Hematopoietic multipotent progenitor cell treated with erythropoietin and hydrocortisone succinate and interleukin-3 and kit ligand, for 4 days (in vitro differentiated cells): Measurements from ENCODE around the gene ENPEP.
"Not testable (repeated sequence)": the region's sequence is repeated elsewhere in the genome, so short reads cannot be mapped to it uniquely, and the experiment has no call there.

ENCODE experiments used
- DNase-seq: peaks from one replicate; pipeline ENCODE4 v3.0.0-alpha.2; 2015

ENPEP gene

DNA sequence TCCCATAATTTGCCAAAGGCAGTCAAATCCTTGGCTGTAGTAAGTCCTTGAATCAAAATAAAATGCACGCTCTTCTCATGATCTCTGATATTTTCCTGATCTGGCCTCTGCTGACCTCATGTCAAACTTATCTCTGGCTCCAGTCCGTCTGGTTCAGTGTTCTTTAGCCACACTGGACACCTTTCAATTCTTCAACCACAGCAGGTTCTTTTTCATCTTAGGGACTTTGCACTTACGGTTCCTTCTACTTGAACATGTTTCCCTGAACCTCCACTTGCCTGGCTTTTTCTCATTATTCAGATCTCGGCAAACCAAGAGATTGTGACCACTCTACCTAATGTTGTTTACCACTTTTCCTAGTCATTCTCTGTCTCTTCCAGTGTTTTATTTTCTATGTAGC is 10.3 kb downstream of the ENPEP start:
- DNase-seq, result no peak

DNA sequence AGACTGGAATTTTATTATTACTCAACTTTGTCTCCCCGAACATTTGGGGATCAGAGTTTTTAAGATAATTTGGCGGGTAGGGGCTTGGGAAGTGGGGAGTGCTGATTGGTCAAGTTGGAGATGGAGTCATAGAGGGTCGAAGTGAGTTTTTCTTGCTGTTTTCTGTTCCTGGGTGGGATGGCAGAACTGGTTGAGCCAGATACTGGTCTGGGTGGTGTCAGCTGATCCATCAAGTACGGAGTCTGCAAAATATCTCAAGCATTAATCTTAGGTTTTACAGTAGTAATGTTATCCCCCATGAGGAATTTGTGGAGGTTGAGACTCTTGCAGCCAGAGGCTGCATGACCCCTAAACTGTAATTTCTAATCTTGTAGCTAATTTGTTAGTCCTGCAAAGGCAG is 10.9 kb downstream of the ENPEP start:
- not testable (repeated sequence) for DNase-seq

DNA sequence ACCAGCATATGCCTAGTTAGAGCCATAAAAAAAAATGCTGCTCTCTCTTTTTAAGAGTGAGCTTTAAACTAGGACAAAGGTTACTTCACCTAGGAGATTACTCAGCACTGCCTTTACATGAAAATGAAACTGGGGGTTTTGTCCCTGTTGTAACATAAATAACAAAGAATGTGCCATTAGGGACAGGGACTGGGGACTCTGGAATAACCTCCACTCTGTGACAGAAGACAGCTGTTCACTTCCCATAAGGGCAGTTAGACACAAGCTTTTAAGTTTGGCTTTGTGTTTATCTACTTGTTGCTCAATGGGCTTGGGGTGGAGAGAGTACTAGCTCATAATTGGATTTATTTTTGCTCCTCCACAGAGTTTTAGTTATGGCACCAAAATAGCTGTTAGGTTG is 11.9 kb downstream of the ENPEP start:
- no peak for DNase-seq

DNA sequence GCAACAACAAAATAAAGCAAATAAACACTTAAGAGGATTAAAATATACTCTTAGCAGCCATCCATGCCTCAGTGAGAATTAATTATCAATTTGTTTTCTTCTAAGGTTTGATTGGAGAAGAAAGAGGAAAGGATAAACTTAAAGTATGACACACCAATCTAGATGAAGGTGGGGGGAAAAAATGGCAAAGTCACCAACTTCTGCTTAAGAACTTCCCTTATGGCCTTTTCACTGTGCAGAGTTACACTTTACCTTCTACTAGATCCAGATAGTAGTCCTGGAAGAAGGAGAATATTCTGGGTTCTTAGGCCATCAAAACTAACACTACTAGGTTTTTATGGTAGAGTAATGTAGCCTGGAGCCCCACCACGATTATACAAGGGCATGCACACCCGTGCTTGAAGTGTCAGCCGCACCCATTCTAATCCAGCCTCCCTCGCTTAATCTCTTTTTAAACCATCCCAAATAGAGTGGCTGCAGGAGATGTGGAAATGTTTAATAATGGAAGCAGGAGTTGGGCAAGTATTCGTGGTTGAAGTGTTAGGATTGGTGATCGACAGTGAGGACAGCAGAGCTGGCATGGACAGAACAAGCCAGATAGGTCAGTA is 14.1 kb downstream of the ENPEP start:
- DNase-seq, result peak; percentile 37

DNA sequence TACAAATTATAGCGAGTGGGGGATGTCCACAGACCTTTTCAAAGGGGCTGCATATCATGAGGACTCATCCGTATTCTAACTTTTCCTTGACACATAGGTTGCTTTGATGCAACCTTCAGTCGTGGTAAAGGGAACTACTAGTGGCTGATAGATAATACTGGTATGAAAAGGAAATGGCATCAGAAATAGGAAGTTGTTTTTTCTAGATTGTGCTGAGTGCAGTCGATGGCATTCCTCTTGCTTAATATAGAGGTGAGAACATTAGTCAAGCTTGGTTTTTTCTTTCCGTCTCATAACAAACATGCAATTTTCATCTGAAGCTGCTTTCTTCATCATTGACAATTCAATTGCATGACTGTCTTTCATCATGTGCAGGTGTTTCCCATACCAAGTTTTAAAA is 16.6 kb downstream of the ENPEP start:
- DNase-seq, result peak; percentile 79

DNA sequence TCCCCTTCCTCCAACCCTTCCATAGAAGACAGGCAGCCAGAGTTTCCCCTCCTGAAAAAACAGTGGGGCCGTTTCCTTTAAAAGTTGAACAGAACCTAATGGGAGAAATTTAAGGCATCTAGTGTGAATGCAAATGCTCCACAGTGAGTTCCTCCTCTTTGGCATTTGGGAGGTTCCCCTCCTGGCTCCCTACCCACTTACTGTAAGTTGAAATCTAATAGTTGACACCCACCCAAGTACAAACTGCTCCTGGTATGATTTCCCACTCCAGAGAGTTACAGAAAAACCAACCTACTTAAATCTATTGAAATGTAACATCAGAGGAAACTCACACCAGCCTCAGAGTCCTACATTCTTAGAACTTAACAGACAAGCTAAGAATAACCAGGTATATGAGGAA is 17.6 kb downstream of the ENPEP start:
- no peak for DNase-seq

DNA sequence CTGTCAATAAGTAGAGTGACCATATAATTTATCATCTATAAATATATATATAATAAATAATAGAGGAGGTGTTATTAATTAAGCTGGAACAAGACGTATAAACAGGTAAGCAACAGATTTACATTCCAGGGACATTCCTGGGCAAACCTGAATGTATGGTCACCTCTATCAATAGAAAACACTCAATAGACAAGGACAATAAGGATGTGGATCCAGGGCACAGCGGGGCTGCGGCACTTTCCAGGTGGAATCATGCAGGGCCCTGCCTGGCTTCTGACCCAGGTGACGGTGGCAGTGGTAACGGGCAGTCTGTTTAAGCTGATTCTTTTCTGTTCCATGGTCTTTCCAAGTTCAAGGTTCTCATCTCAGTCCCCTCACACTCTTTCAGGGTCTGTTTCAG is 22.5 kb downstream of the ENPEP start:
- DNase-seq, result no peak

DNA sequence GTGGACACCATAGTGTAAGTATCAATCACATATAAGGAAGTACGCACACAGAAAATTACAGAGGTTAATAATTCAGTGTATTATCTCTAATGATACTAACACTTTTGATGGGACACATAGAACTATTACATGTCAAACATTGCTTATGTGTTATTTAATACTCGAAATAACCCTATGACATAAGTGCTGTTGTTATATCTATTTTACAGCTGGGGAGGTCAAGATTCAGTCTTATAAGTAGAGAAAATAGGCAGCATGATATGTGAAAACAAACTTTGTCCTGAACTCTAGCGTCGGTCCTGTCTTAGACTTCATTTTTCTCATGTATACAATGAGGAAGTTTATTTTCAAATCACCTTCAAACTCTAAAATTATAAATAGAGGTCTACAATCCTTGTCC is 23.2 kb downstream of the ENPEP start:
- no peak for DNase-seq

DNA sequence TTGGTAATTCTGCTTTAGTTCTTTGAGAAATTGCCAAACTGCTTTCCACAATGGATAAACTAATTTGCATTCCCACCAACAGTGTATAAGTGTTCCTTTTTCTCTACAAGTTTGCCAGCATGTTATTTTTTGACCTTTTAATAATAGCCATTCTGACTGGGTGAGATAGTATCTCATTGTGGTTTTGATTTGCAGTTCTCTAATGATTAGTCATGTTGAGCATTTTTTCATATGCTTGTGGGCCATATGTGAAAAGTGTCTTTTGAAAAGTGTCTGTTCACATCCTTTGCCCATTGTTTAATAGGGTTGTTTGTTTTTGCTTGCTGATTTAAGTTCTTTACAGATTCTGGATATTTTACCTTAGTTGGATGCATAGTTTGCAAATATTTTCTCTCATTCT is 25.9 kb downstream of the ENPEP start:
- DNase-seq, result peak; percentile 26

DNA sequence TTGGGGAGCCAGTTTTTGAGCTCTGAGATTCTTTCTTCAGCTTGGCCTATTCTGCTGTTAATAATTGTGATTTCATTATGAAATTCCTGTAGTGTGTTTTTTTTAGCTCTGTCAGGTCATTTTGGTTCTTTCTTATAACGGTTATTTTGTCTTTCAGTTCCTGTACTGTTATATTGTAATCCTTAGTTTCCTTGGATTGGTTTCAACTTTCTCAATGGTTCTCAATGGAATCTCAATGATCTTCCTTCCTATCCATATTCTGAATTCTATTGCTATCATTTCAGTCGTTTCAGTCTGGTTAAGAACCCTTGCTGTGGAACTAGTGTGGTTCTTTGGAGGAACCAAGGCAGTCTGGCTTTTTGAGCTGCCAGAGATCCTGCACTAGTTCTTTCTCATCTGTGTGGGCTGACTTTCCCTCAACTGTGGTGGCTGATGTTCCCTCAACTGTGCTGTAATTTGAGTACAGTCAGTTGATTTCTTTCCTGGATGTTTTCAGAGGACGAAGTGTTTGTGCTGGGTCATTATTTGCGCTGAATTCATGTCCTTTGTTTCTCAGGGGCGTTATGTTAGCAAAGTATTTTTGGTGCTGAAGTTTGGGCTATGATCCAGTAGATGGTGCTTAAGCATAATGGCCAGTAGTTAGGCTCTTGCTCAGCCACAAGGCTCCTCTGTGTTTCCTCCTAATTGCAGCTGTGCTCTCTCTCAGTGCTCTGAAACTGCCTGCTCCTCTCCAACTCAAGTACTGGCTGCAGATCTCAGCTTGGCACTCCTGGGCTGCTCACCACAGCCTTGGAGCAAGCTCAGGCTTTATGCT is 27.5 kb downstream of the ENPEP start:
- no peak for DNase-seq

DNA sequence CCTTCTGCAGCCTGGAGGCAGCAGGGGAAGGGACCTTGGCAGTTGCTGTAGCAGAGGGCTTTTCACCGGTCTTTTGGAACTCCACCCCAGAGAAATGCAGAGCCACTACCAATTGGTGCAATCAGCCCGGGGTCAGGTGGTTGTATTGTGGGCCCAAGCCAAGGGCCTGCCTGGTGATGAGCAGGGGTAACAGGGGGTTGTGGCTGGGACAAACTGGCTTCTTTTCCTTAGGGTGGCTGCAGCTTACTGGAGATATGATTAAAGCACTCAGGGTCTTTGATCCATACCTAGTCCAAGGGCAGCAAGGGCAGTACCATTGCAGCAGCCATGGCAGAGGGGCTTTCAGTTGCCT is 28.1 kb downstream of the ENPEP start:
- no peak for DNase-seq

DNA sequence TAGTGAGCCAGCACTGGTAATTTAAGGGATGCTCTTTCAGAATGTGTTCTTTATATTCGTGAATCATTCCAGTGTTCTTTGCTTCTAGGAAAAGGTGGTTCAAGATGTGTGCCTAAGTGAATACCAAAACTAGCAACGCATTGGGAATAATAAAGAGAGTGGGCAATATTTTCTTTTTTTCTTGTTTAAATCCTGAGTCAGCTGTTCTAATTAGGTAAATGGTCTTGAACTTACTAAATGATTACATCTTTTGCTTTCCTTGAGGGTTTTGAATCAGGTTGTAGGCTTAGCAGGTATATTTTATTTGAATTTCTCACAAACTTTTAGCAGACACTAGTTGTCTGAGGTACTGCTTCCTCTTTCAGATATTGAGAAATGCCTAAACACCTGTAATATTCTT is 29.5 kb downstream of the ENPEP start:
- no peak for DNase-seq

DNA sequence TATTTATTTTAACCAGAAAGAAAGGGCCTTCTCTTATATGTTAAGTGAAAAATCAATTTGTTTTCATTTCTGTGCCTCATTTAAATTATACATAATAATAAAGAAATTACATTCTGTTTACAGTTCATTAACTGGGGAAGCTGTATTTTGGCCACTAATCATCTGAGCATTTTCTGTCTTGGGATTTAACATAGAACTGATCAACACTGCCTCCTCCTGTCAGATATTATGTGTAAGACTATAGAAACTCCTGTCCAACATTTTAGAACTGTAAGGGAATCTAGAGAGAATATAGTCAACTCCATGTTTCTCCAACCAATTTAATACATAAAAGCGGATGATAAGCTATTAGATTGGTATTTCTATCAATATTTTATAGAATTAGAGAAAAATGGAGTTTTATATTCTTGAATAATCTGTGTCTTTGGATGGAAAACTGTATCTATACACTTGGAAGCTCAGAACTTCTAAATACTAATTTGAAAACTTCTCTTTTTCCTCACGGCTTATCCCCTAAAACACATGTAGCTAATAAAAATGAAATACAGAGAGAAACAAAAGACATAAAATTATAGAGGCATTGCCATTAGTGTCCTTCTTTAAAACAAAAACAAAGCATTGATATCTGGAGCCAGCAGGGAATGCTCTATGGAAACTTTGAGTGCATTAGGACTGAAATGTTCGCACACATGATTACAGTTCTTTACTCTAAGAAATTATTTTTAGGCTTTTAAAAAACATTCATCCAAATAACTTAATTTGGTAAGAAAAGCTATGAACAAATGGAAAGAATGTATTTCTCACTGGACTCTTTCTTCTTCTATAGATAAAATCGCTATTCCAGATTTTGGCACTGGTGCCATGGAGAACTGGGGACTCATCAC is 33.1 kb downstream of the ENPEP start:
- peak; percentile 70 for DNase-seq

DNA sequence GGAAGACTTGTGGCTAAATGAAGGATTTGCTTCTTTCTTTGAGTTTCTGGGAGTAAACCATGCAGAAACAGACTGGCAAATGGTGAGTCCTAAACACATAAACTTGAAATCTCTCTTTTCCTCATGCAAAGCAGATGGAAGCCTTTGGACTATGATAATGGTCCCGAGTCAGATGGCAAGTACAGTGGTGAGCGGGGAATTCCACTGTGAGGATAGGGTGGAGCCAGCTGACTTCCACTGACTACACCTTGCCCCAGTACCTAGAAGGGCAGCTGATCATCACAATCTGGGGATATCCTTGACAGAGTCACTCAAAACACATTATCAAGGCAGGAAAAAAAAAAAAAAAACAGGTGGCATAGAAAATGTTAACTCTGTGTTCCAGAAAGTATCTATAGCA is 34.3 kb downstream of the ENPEP start:
- DNase-seq, result no peak

DNA sequence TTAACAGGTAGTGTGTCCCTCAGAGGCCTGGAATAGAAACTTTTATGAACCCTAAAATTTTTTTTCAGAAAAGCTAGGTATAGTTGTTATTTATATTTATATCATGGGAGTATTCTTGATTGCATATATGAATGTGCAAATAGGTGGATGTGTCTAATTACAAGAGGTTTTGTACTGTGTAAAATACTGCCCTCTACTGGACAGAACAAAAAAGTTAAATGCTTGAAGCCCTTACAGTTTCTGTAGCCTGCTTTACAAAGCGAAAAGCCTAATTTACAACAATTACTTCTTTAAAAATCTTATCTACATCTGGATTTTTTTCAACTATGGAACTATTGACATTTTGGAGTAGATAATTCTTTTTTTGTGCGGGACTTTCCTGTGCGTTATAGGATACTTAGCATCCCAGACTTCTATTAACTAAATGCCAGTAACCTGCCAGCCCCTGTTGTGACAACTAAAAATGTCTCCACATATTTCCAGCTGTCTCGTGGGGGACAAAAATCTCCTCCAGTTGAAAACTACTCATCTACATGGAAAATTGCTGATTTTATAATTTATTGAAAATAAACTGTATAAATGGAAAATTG is 35.1 kb downstream of the ENPEP start:
- peak; percentile 88 for DNase-seq

DNA sequence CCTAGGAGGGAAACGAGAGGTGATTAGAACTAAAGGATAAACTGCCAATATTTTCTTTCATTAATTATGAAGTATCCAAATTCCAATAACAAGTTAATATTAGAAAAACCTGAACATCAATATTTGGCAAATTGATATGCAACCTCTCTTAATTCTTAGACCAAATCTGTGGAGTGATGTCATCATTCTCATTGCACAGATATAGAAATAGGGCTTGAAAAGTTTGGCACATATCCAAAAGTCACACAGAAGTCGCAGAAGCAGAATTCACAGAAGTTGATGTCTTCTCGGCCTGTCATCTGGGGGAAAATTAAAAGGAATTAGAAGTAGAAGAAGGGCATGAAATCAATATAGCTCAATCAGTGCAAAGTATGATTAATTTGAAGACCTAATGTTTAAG is 36.9 kb downstream of the ENPEP start:
- DNase-seq, result no peak

DNA sequence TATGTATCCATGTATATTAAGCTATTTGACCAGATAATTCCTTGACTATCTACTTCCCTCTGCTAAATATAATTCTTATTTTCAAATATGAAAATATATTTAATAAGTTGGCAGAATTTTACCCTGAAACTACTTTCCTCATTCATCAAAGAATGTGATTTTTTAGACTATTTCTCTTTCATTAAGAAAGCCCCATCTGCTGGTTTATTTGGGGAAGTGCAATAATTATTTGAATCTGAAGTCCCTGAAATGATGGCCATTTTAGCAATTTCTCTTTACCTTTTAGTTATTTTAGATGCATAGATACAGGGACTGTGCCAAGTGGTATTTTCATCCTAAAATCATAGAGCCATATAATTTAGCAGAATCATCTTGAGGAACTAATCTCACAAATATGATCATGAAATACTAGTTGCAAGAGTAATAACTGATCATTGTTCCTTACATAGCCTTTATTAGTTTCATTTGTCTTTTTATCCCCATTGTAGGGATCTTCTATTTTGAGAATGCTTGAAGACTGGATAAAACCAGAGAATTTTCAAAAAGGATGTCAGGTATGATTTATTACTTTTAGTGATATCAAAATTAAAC is 39.0 kb downstream of the ENPEP start:
- peak; percentile 83 for DNase-seq

DNA sequence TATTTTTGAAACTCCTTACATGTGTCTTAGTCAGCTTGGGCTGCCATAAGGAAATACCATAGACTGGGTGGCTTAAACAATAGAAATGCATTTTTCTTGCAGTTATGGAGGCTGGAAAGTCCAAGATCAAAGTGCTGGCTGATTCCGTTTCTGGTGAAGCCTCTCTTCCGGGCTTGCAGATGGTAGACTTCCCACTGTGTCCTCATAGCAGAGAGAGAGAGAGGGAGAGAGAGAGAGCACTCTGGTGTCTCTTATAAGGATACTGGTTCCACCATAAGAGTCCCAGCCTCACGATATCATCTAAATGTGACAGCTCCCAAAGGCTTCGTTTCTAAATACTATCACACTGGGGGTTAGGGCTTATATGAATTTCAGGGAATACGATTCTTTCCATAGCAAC is 39.7 kb downstream of the ENPEP start:
- peak; percentile 22 for DNase-seq

DNA sequence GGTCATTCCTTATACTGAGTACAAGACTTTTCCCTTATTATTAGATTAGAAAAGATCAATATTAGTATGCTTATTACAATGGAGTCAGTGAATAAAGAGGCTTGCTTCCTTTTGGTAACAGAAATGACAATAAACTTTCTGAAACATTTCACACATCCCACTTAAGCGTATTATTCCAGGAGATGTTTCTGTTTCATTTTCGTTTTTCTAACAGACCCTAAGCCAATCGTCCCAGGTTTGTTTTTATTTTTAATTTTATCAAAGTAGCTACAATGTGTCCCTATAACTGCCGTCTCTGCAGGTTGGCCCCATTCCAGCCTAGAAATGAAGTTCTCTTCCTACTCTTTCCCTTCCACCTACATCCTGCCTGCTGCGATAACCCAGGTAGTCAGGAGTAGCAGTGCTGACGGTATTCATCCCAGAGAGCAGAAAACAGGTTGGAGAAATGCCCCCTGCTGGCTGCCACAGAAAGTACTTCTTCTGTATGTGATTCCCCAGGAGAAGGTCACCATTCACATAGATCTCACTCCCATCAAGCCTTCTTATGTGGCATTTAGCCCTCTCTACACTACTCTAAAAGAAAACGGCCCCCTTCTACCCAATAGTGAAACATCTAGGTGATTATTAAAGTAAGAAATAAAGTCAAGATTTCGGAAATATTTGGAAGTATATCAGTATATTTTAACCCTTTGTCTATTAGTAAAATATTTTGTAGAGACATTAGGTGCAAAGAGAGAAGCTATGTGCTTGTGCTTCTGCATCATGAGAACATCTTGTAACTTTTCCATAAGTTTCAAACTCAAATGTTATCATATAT is 40.4 kb downstream of the ENPEP start:
- peak; percentile 85 for DNase-seq

DNA sequence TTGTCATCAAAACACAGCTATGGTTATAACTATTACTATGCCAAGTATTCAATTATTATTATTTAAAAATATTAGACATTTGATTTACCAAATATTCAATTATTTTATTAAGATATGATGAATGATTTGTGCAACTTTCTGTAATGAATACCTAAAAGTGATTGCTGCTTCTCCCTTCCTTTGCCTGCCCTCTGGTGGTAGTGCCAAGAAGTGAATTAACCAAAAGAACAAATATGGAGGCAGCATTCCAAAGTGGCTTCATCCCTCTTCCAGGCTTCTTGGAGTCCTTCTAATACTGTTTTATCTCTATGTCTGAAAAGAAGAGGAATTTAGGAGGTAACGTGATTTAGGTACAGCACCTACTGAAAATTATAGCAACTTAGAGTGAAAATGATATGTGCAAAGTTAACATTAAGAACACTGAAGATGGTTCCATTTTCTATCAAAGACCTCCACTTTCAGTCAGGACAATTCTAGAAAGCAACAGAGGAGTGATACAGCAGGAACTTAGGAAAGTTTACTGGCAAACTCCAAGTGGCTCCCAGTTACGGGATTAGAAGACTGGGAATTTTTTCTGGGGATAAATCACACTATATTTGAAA is 43.0 kb downstream of the ENPEP start:
- peak; percentile 61 for DNase-seq

DNA sequence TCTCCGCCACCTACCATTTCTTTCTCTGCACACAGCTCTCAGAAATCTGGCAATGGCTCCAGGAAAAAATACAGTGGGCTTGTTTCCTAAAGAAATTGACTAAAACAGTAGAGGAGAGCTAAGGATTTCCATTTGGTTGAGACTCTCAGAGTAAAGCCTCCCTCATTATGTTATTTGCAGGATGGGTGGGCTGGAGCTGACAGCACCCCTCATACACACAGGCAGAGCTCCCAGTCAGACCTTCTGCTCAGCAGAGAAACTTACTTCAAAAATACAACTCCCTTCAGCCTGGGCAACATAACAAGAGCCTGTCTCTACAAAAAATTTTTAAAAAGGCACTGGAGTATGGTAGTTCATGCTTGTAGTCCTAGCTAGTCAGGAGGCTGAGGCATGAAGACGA is 44.9 kb downstream of the ENPEP start:
- DNase-seq, result no peak

DNA sequence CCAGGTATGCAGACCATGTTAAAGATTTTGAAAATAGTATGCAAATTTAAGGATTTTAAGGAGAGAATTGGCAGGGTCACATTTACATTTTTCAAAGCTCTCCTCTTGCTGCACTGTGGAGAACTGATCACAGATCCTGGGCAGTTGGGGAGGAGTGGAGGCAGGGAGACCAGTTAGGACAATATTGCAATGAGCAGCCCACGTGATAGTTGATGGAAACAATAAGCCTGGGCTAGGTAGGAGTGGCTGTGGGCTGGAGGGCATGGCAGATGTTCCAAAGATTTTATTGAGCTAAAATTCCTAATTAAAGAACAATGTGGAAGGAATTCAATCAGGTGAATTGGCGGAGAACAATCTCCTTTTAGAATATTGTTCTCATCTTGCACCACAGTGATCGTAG is 50.6 kb downstream of the ENPEP start:
- no peak for DNase-seq
